OCI-LY7 (cell line): ENCODE measurements around the gene WDR4.

Source experiments
- EZH2phosphoT487 ChIP-seq: fragments of 200-600 bp; sonication (generic); IDR thresholded peaks from 2 replicates; pipeline ENCODE4 v1.6.1; 2018; ENCODE audit warnings: low read depth, borderline replicate concordance, mild to moderate bottlenecking, mixed run types, antibody characterized with exemption, low read length, moderate library complexity, mixed read lengths
- TF ChIP-seq, protein P1 (sequence below): fragments of 200-600 bp; sonication (generic); conservative IDR thresholded peaks from 2 replicates; pipeline ENCODE4 v1.5.1; 2014; ENCODE audit warnings: mild to moderate bottlenecking, antibody characterized with exemption, low read length, moderate library complexity, mixed read lengths

DNA sequence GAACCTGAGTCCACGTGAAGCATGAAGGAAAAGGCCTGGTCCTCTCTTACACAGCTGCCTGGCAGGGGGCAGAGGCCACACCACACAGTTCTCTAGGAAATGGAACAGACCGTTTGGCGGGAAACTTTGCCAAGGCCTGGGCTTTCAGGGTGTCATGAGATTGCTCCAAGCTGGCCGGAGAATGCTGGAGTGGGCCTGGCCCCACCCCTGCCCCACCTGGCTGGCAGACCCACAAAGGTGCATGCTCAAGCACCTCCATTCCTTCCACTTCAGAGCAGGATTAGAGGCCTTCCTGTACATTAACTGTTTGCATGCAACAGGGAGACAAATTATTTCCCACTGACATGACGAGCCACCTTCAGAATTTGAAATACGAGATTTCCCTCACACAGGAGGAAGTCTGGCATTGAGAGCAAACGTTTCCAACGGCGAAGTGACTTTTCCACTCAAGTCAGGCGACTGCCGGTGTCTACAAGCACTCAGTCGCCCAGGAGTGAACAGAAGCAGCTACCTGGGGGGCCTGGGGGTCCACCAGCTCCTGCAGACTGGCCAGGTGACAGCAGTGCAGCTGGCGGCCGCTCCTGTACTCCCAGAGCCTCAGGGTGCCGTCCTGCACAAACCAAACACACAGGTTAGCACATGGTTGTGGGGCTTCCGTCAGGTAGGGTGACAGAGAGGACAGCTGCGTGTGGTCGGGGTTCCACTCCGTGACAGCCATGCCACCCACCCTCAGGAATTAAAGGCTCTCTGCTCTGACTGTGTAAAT lies 24.0 kb downstream of the WDR4 start:
- TF ChIP-seq, protein P1, sequence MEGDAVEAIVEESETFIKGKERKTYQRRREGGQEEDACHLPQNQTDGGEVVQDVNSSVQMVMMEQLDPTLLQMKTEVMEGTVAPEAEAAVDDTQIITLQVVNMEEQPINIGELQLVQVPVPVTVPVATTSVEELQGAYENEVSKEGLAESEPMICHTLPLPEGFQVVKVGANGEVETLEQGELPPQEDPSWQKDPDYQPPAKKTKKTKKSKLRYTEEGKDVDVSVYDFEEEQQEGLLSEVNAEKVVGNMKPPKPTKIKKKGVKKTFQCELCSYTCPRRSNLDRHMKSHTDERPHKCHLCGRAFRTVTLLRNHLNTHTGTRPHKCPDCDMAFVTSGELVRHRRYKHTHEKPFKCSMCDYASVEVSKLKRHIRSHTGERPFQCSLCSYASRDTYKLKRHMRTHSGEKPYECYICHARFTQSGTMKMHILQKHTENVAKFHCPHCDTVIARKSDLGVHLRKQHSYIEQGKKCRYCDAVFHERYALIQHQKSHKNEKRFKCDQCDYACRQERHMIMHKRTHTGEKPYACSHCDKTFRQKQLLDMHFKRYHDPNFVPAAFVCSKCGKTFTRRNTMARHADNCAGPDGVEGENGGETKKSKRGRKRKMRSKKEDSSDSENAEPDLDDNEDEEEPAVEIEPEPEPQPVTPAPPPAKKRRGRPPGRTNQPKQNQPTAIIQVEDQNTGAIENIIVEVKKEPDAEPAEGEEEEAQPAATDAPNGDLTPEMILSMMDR, result no peak
- TF ChIP-seq EZH2phosphoT487, result no peak
